ENCODE results near the gene HNRNPF. TPM values are rescaled to one million over a fixed set of nuclear protein-coding genes. Genes with fewer than 3 reads are reported as not detected.
"Not testable (repeated sequence)": the region's sequence is repeated elsewhere in the genome, so short reads cannot be mapped to it uniquely, and the experiment has no call there.

Gene HNRNPF
- total RNA-seq, 2 experiments from 2014 or later: 86.5 to 87.9 TPM

GRCh38 chr10:43453266-43453831 is 44.4 kb upstream of the HNRNPF start:
- peaks cover 3% of the 10 kb centered on the region for H3K36me3 Mint-ChIP-seq (ENCODE audit: low read depth)
- H3K4me3 Mint-ChIP-seq: peak overlapping the region; percentile 88
- Histone ChIP-seq H3K4me1 (ENCODE audit: insufficient read depth, low read length) (peaks cover 61% of the 10 kb centered on the region), H3K36me3 (ENCODE audit: insufficient read depth, low read length) (no peaks in the 10 kb centered on the region), H3K27me3 (ENCODE audit: control insufficient read depth in 1 of 2, insufficient read depth in 2 of 2, low read length in 2 of 2) (no peaks in the 10 kb centered on the region), H3K4me3 (ENCODE audit: low read length) (no peak overlapping the region), H3K9me3 (ENCODE audit: control insufficient read depth in 1 of 2, insufficient read depth in 1 of 2, low read length in 2 of 2) (no peaks in the 10 kb centered on the region), H3K27ac (ENCODE audit: low read depth in 1 of 2, low read length in 2 of 2) (peak overlapping the region; percentile 64 to 75)
- H3K27me3 Mint-ChIP-seq: no peaks in the 10 kb centered on the region
- peak overlapping the region; percentile 97 for H3K27ac Mint-ChIP-seq
- CTCF ChIA-PET: interaction anchor here (1.2 to 1.6 kb wide), 2 partner anchors 16 to 187 kb away, joined by 3 to 4 read pairs; partner anchors contain the start of gene ZNF487
- H3K9me3 Mint-ChIP-seq: no peaks in the 10 kb centered on the region
- H3K4me1 Mint-ChIP-seq (ENCODE audit: low read depth): peaks cover 59% of the 10 kb centered on the region
- ATAC-seq (ENCODE audit: poor library complexity) (no peak), DNase-seq (peak in 1 of 14 experiments; percentile 12)
- POLR2A ChIA-PET: interaction anchor here (1.6 to 3.2 kb wide), 5 partner anchors 17 to 315 kb away, joined by 7 to 23 read pairs (median 16); partner anchors contain the start of genes CSGALNACT2, HNRNPF and ZNF487
- intact Hi-C loops (cut with DNase I, micrococcal nuclease): loop anchor here in 1 of 2 experiments (1.0 kb wide), 1 partner anchor 16 kb away; the partner anchor contains the start of gene ZNF487
- TF ChIP-seq, protein P1, sequence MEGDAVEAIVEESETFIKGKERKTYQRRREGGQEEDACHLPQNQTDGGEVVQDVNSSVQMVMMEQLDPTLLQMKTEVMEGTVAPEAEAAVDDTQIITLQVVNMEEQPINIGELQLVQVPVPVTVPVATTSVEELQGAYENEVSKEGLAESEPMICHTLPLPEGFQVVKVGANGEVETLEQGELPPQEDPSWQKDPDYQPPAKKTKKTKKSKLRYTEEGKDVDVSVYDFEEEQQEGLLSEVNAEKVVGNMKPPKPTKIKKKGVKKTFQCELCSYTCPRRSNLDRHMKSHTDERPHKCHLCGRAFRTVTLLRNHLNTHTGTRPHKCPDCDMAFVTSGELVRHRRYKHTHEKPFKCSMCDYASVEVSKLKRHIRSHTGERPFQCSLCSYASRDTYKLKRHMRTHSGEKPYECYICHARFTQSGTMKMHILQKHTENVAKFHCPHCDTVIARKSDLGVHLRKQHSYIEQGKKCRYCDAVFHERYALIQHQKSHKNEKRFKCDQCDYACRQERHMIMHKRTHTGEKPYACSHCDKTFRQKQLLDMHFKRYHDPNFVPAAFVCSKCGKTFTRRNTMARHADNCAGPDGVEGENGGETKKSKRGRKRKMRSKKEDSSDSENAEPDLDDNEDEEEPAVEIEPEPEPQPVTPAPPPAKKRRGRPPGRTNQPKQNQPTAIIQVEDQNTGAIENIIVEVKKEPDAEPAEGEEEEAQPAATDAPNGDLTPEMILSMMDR (IDR thresholded peaks at IDR 0.05): no peak

DNA sequence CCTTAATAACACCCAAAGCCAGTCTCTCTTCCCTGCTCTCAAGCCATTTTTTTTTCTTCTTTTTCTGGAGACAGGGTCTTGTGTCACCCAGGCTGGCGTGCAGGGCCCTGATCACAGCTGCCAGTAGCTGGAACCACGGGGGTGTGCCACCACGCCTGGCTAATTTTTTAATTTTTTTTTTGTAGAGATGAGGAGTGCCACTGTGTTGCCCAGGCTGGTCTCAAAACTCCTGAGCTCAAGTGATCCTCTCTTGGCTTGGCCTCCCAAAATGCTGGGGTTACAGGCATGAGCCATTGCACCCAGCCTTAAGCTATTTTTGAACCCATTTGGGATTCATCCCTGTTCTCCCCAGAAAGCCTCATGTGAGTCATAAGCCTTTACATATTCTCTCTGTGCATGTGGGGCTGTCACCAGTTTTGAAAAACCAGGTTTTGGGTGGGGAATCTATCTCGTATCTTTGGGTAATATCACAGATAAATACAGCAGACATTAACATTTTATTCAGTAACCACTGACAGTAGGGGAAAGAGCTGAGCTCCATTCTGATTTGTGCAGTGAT is 43.4 kb upstream of the HNRNPF start:
- TF ChIP-seq, protein P1 (IDR thresholded peaks at IDR 0.05): no peak
- Mint-ChIP-seq H3K4me3 (peak overlapping the region; percentile 88), H3K4me1 (ENCODE audit: low read depth) (peaks cover 57% of the 10 kb centered on the region), H3K36me3 (ENCODE audit: low read depth) (peaks cover 7% of the 10 kb centered on the region), H3K9me3 (no peaks in the 10 kb centered on the region), H3K27me3 (no peaks in the 10 kb centered on the region), H3K27ac (peak overlapping the region; percentile 97)
- H3K4me1 ChIP-seq (ENCODE audit: insufficient read depth, low read length): peaks cover 61% of the 10 kb centered on the region
- H3K4me3 ChIP-seq (ENCODE audit: low read length): peak overlapping the region; percentile 6
- H3K9me3 ChIP-seq (ENCODE audit: control insufficient read depth in 1 of 2, insufficient read depth in 1 of 2, low read length in 2 of 2): no peaks in the 10 kb centered on the region
- peak overlapping the region; percentile 64 to 75 for H3K27ac ChIP-seq (ENCODE audit: low read depth in 1 of 2, low read length in 2 of 2)
- no peaks in the 10 kb centered on the region for H3K36me3 ChIP-seq (ENCODE audit: insufficient read depth, low read length)
- ATAC-seq (ENCODE audit: poor library complexity) (no peak), DNase-seq (no peak)
- H3K27me3 ChIP-seq (ENCODE audit: control insufficient read depth in 1 of 2, insufficient read depth in 2 of 2, low read length in 2 of 2): no peaks in the 10 kb centered on the region
- ChIA-PET CTCF (interaction anchor here (1.6 kb wide), 1 partner anchor 187 kb away, joined by 4 read pairs; no protein-coding TSS in a partner anchor), POLR2A (interaction anchor here (1.0 to 3.2 kb wide), 11 partner anchors 9 to 314 kb away, joined by 3 to 23 read pairs (median 8); partner anchors contain the start of genes CSGALNACT2, HNRNPF and ZNF487)
- intact Hi-C loops (cut with DNase I, micrococcal nuclease): loop anchor here in 1 of 2 experiments (1.0 kb wide), 1 partner anchor 15 kb away; the partner anchor contains the start of gene ZNF487

- no peaks in the 10 kb centered on the region for H3K27me3 ChIP-seq (ENCODE audit: control insufficient read depth in 1 of 2, insufficient read depth in 2 of 2, low read length in 2 of 2)
Measured at GRCh38 chr10:43448742-43449141, 39.8 kb upstream of the HNRNPF start.

GRCh38 chr10:43446219-43447017 is 37.4 kb upstream of the HNRNPF start:
- H3K27me3 Mint-ChIP-seq; POLR2A ChIA-PET; intact Hi-C loops (cut with DNase I, micrococcal nuclease); H3K27ac ChIP-seq (ENCODE audit: low read depth in 1 of 2, low read length in 2 of 2); H3K4me3 Mint-ChIP-seq; ATAC-seq (ENCODE audit: poor library complexity); H3K36me3 ChIP-seq (ENCODE audit: insufficient read depth, low read length); DNase-seq; H3K4me1 Mint-ChIP-seq (ENCODE audit: low read depth); H3K9me3 Mint-ChIP-seq; H3K27me3 ChIP-seq (ENCODE audit: control insufficient read depth in 1 of 2, insufficient read depth in 2 of 2, low read length in 2 of 2); CTCF ChIA-PET; H3K4me1 ChIP-seq (ENCODE audit: insufficient read depth, low read length); H3K4me3 ChIP-seq (ENCODE audit: low read length); H3K27ac Mint-ChIP-seq: not testable (repeated sequence)
- peaks cover 0 to 12% of the 10 kb centered on the region in 2 experiments for H3K9me3 ChIP-seq (ENCODE audit: control insufficient read depth in 1 of 2, insufficient read depth in 1 of 2, low read length in 2 of 2)
- H3K36me3 Mint-ChIP-seq (ENCODE audit: low read depth): peaks cover 18% of the 10 kb centered on the region

More at GRCh38 chr10:43448742-43449141, 39.8 kb upstream of the HNRNPF start:
- peaks cover 32% of the 10 kb centered on the region for H3K4me1 ChIP-seq (ENCODE audit: insufficient read depth, low read length)
- Mint-ChIP-seq H3K27me3 (no peaks in the 10 kb centered on the region), H3K27ac (no peak overlapping the region), H3K36me3 (ENCODE audit: low read depth) (peaks cover 18% of the 10 kb centered on the region), H3K9me3 (peaks cover 3% of the 10 kb centered on the region), H3K4me1 (ENCODE audit: low read depth) (peaks cover 26% of the 10 kb centered on the region), H3K4me3 (no peak overlapping the region)
- ChIA-PET POLR2A (interaction anchor here (0.7 to 1.7 kb wide), 4 partner anchors 10 to 41 kb away, joined by 3 to 7 read pairs (median 5); partner anchors contain the start of genes HNRNPF and ZNF487), CTCF (interaction anchor here (0.7 kb wide), 1 partner anchor 58 kb away, joined by 3 read pairs; no protein-coding TSS in a partner anchor)
- TF ChIP-seq, protein P1 (IDR thresholded peaks at IDR 0.05): no peak
- no peak overlapping the region for H3K27ac ChIP-seq (ENCODE audit: low read depth in 1 of 2, low read length in 2 of 2)
- no peaks in the 10 kb centered on the region for H3K36me3 ChIP-seq (ENCODE audit: insufficient read depth, low read length)
- DNase-seq: no peak
- intact Hi-C loops (cut with DNase I, micrococcal nuclease): no loop called here
- no peak overlapping the region for H3K4me3 ChIP-seq (ENCODE audit: low read length)
- H3K9me3 ChIP-seq (ENCODE audit: control insufficient read depth in 1 of 2, insufficient read depth in 1 of 2, low read length in 2 of 2): peaks cover 0 to 12% of the 10 kb centered on the region in 2 experiments
- ATAC-seq (ENCODE audit: poor library complexity): no peak

Data from CD4-positive, alpha-beta T cell (primary cell).